Right renal pelvis (tissue), 4 donors: ENCODE measurements around the gene MAP3K2. TPM values are rescaled to one million over a fixed set of nuclear protein-coding genes. Genes with fewer than 3 reads are reported as not detected.

Experiments used
- DNase-seq, 4 donors: peaks; one replicate each; pipeline ENCODE4 v3.0.0-alpha.2; 2013; ENCODE audit warnings: low read depth in 4 of 4, low spot score in 3 of 4, missing footprints in 1 of 4
- polyA plus RNA-seq, 4 donors: library from polyadenylated mRNA; unstranded; fragments of 120-200 nt; gene quantifications; one replicate each; pipeline ENCODE4 v1.2.1, GENCODE V29; 2013; ENCODE audit not compliant: insufficient read length in 4 of 4

The MAP3K2 gene
- polyA plus RNA-seq, 4 donors = 23.8 to 29.5 (median 26.8) TPM

- DNase-seq = no peak
These were observed 133.3 kb downstream of the MAP3K2 start for GRCh38 chr2:127254386-127254981.

Other genes starting within 250 kb of the MAP3K2 start
- 1 to 10 TPM; 7.0 to 8.7 (median 7.7) TPM for gene CYP27C1, start 167.7 kb downstream of the MAP3K2 start, polyA plus RNA-seq
- 10 to 100 TPM; 61.8 to 78.8 (median 69.7) TPM for gene ERCC3, start 93.8 kb downstream of the MAP3K2 start, polyA plus RNA-seq
- gene PROC, start 30.5 kb upstream of the MAP3K2 start, polyA plus RNA-seq = 1 to 10 TPM; 1.5 to 6.4 (median 3.6) TPM
- gene IWS1, start 138.5 kb upstream of the MAP3K2 start, polyA plus RNA-seq = 10 to 100 TPM; 58.6 to 68.2 (median 64.3) TPM
- gene MYO7B, start 147.7 kb upstream of the MAP3K2 start, polyA plus RNA-seq = 10 to 100 TPM; 17.7 to 24.7 (median 19.4) TPM